ENCODE measurements around the gene HOXC4. TPM values are rescaled to one million over a fixed set of nuclear protein-coding genes. Genes with fewer than 3 reads are reported as not detected.
A peak's percentile ranks its signal among the peaks of the same experiment; 100 is the strongest.

Gene HOXC4
- total RNA-seq, 5 donors from 2014 or later (not counting 1 experiment from before 2014, with no cell fraction given) = 0.36 to 1.4 (median 0.61) TPM

DNA sequence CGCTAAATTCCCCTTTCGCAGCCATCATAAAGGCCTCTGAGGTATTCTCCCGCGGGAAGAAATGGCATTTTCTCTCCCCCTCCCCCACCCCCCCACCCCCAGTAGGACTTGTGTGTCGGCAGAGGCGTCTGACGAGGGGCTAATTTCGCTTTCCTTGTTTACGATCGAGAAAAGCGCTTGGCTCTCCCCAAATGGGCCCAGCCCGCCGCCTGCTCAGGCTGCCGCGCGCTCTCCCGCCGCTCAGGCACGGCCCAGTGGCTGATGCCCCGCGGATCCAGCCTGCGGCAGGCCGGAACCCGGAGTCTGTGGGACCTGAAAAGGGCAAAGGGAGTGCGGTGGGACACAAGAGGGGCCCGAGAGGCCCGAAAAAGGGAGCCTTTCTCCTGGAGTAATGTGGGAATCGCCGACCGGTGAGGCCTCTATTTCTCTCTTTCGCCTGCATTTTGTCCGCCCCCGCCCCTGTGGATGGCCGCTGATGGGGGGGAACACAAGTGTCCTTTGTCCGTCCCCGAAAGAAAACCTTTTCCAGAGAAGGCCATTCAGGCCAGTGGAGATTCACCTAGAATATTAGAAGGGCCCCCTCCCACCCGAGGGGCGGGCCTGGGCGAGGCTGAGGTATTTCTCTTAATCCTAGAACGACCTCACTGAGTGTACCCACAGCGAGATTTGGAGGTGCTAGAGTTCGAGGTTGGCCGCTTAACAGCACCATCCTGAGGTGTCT, 34.4 kb upstream of the HOXC4 start:
- Histone ChIP-seq H3K4me3 (ENCODE audit: control insufficient read depth in 1 of 2, extremely low read depth in 1 of 2, low read length in 1 of 2) (no peak overlapping the region), H3K4me1 (ENCODE audit: control insufficient read depth in 1 of 2, extremely low read depth in 1 of 2, insufficient read depth in 2 of 2, low read length in 2 of 2) (peaks cover 5 to 40% of the 10 kb centered on the region in 2 experiments), H3K9me3 (no peaks in the 10 kb centered on the region), H3K27me3 (replicated peaks in 1 of 2; ENCODE audit: control insufficient read depth in 2 of 2, extremely low read depth in 1 of 2, insufficient read depth in 2 of 2, low read length in 1 of 2) (peaks cover 14 to 91% of the 10 kb centered on the region in 2 experiments), H3K27ac (ENCODE audit: low read length) (no peak overlapping the region), H3K36me3 (ENCODE audit: control insufficient read depth in 2 of 2, extremely low read depth in 1 of 2, insufficient read depth in 1 of 2, low read length in 1 of 2) (no peaks in the 10 kb centered on the region)
- ChIA-PET POLR2A (no interaction called here), CTCF (interaction anchor here in 1 of 2 donors (1.1 kb wide), 1 partner anchor 189 kb away, joined by 4 read pairs; no protein-coding TSS in a partner anchor)
- WGBS (ENCODE audit: insufficient coverage) = 61% methylated on average over 29 of the region's 43 CpGs
- Mint-ChIP-seq H3K4me3 (peak overlapping the region in 1 of 3 donors; percentile 5), H3K27me3 (peaks cover 57 to 85% of the 10 kb centered on the region in 2 donors), H3K4me1 (peaks cover 19 to 32% (median 25%) of the 10 kb centered on the region in 3 donors), H3K27ac (no peak overlapping the region), H3K36me3 (no peaks in the 10 kb centered on the region), H3K9me3 (no peaks in the 10 kb centered on the region)
- ATAC-seq (replicated peaks in 1 of 4) (no peak), DNase-seq (no peak)

- H3K4me3 ChIP-seq (ENCODE audit: control insufficient read depth in 1 of 2, extremely low read depth in 1 of 2, low read length in 1 of 2) = no peak overlapping the region
- Mint-ChIP-seq H3K9me3 (no peaks in the 10 kb centered on the region), H3K4me1 (peaks cover 12 to 27% (median 18%) of the 10 kb centered on the region in 3 donors), H3K4me3 (peak overlapping the region in 1 of 3 donors; percentile 5), H3K27me3 (peaks cover 58 to 82% of the 10 kb centered on the region in 2 donors), H3K27ac (no peak overlapping the region), H3K36me3 (no peaks in the 10 kb centered on the region)
- ChIA-PET POLR2A (no interaction called here), CTCF (interaction anchor here in 1 of 2 donors (1.1 kb wide), 1 partner anchor 188 kb away, joined by 4 read pairs; no protein-coding TSS in a partner anchor)
- ATAC-seq (replicated peaks in 1 of 4) (no peak), DNase-seq (no peak)
- WGBS (ENCODE audit: insufficient coverage) = 47% methylated on average over 3 of the region's 10 CpGs
- peaks cover 5 to 32% of the 10 kb centered on the region in 2 experiments for H3K4me1 ChIP-seq (ENCODE audit: control insufficient read depth in 1 of 2, extremely low read depth in 1 of 2, insufficient read depth in 2 of 2, low read length in 2 of 2)
- no peaks in the 10 kb centered on the region for H3K9me3 ChIP-seq
- H3K27ac ChIP-seq (ENCODE audit: low read length) = no peak overlapping the region
- H3K36me3 ChIP-seq (ENCODE audit: control insufficient read depth in 2 of 2, extremely low read depth in 1 of 2, insufficient read depth in 1 of 2, low read length in 1 of 2) = no peaks in the 10 kb centered on the region
- peaks cover 16 to 91% of the 10 kb centered on the region in 2 experiments for H3K27me3 ChIP-seq (replicated peaks in 1 of 2; ENCODE audit: control insufficient read depth in 2 of 2, extremely low read depth in 1 of 2, insufficient read depth in 2 of 2, low read length in 1 of 2)
Measured at GRCh38 chr12:54019924-54020590, 33.6 kb upstream of the HOXC4 start.

- Mint-ChIP-seq H3K36me3 (no peaks in the 10 kb centered on the region), H3K4me3 (no peak overlapping the region), H3K27ac (no peak overlapping the region), H3K9me3 (no peaks in the 10 kb centered on the region), H3K4me1 (peaks cover 12 to 24% (median 16%) of the 10 kb centered on the region in 3 donors), H3K27me3 (peaks cover 57 to 81% of the 10 kb centered on the region in 2 donors)
- H3K4me3 ChIP-seq (ENCODE audit: control insufficient read depth in 1 of 2, extremely low read depth in 1 of 2, low read length in 1 of 2) = no peak overlapping the region
- ChIA-PET CTCF (no interaction called here), POLR2A (no interaction called here)
- WGBS (ENCODE audit: insufficient coverage) = 72% methylated on average over 16 of the region's 23 CpGs
- H3K27me3 ChIP-seq (replicated peaks in 1 of 2; ENCODE audit: control insufficient read depth in 2 of 2, extremely low read depth in 1 of 2, insufficient read depth in 2 of 2, low read length in 1 of 2) = peaks cover 14 to 87% of the 10 kb centered on the region in 2 experiments
- peaks cover 5 to 29% of the 10 kb centered on the region in 2 experiments for H3K4me1 ChIP-seq (ENCODE audit: control insufficient read depth in 1 of 2, extremely low read depth in 1 of 2, insufficient read depth in 2 of 2, low read length in 2 of 2)
- ATAC-seq (replicated peaks in 1 of 4) = no peak
- no peak overlapping the region for H3K27ac ChIP-seq (ENCODE audit: low read length)
- H3K9me3 ChIP-seq = no peaks in the 10 kb centered on the region
- DNase-seq = no peak
- no peaks in the 10 kb centered on the region for H3K36me3 ChIP-seq (ENCODE audit: control insufficient read depth in 2 of 2, extremely low read depth in 1 of 2, insufficient read depth in 1 of 2, low read length in 1 of 2)
Measured at GRCh38 chr12:54020591-54021405, 32.8 kb upstream of the HOXC4 start.

GRCh38 chr12:54021432-54022013, 32.1 kb upstream of the HOXC4 start:
- no peak overlapping the region for H3K27ac ChIP-seq (ENCODE audit: low read length)
- Mint-ChIP-seq H3K27ac (no peak overlapping the region), H3K4me3 (no peak overlapping the region), H3K4me1 (peaks cover 13 to 25% (median 16%) of the 10 kb centered on the region in 3 donors), H3K9me3 (no peaks in the 10 kb centered on the region), H3K36me3 (no peaks in the 10 kb centered on the region), H3K27me3 (peaks cover 62 to 82% of the 10 kb centered on the region in 2 donors)
- H3K4me1 ChIP-seq (ENCODE audit: control insufficient read depth in 1 of 2, extremely low read depth in 1 of 2, insufficient read depth in 2 of 2, low read length in 2 of 2) = peaks cover 5 to 25% of the 10 kb centered on the region in 2 experiments
- no peaks in the 10 kb centered on the region for H3K36me3 ChIP-seq (ENCODE audit: control insufficient read depth in 2 of 2, extremely low read depth in 1 of 2, insufficient read depth in 1 of 2, low read length in 1 of 2)
- ChIA-PET CTCF (interaction anchor here (0.5 to 0.6 kb wide), 2 partner anchors 13 to 188 kb away, joined by 5 to 6 read pairs; partner anchors contain the start of gene HOXC8 (in 1 of the 2)), POLR2A (no interaction called here)
- DNase-seq (no peak), ATAC-seq (replicated peaks in 1 of 4) (no peak)
- H3K9me3 ChIP-seq = no peaks in the 10 kb centered on the region
- peaks cover 17 to 85% of the 10 kb centered on the region in 2 experiments for H3K27me3 ChIP-seq (replicated peaks in 1 of 2; ENCODE audit: control insufficient read depth in 2 of 2, extremely low read depth in 1 of 2, insufficient read depth in 2 of 2, low read length in 1 of 2)
- H3K4me3 ChIP-seq (ENCODE audit: control insufficient read depth in 1 of 2, extremely low read depth in 1 of 2, low read length in 1 of 2) = no peak overlapping the region
- 45% methylated on average over 5 of the region's 16 CpGs for WGBS (ENCODE audit: insufficient coverage)

DNA sequence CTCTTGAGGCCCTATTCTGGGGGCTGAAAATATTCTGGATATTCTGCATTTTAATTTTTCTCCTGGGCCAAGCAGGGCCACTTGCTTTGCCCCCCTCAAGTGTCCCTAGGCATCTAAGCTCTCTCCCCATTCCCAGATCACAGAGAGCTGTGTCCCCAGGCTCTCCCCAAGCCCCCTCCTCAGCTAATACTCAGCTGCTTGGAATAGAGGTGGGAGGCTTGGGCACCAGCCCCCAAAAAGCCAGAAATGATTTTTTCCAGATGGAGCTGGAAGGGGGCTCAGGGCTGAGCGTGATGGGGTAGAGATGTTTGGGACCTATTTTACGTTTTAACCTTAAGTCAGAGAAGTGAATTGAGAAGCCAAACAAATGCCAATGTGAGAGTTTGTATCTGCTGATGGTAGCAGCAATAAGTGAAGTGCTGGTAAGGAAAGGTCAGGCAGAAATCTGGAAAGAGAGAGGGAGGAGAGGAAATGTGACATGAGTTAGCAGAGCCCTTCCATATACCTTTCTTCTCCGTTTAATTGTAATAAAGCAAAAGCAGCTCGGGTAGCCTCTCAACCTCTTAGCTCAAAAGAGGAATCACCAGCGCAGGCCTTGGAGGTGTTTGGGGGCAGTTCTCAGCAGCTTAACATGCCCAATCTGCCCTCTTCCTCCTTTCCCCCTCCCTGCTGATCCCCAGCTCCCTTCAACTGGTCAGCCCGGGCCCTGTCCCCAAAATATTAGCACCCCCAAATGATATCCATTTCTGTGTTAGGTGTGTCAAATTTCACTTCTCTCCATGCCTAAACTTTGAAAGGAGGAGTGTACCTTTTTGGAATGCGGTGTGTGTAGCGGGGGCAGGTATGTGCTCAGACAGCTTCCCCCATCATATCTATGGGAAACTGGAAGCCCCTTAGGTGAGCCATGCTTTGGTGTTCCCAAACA, 30.4 kb upstream of the HOXC4 start:
- no peak for DNase-seq
- no peak overlapping the region for H3K4me3 ChIP-seq (ENCODE audit: control insufficient read depth in 1 of 2, extremely low read depth in 1 of 2, low read length in 1 of 2)
- H3K27me3 ChIP-seq (replicated peaks in 1 of 2; ENCODE audit: control insufficient read depth in 2 of 2, extremely low read depth in 1 of 2, insufficient read depth in 2 of 2, low read length in 1 of 2) = peaks cover 21 to 84% of the 10 kb centered on the region in 2 experiments
- ChIA-PET CTCF (interaction anchor here in 1 of 2 donors (0.9 to 1.4 kb wide), 5 partner anchors 13 to 192 kb away, joined by 3 to 5 read pairs (median 4); partner anchors contain the start of gene HOXC8), POLR2A (no interaction called here)
- H3K27ac ChIP-seq (ENCODE audit: low read length) = no peak overlapping the region
- no peaks in the 10 kb centered on the region for H3K36me3 ChIP-seq (ENCODE audit: control insufficient read depth in 2 of 2, extremely low read depth in 1 of 2, insufficient read depth in 1 of 2, low read length in 1 of 2)
- no peaks in the 10 kb centered on the region for H3K9me3 ChIP-seq
- Mint-ChIP-seq H3K4me3 (no peak overlapping the region), H3K27me3 (peaks cover 68 to 87% of the 10 kb centered on the region in 2 donors), H3K4me1 (peaks cover 8 to 23% (median 11%) of the 10 kb centered on the region in 3 donors), H3K36me3 (no peaks in the 10 kb centered on the region), H3K9me3 (no peaks in the 10 kb centered on the region), H3K27ac (peak overlapping the region in 1 of 2 donors; percentile 13)
- no peak for ATAC-seq (replicated peaks in 1 of 4)
- peaks cover 3 to 15% of the 10 kb centered on the region in 2 experiments for H3K4me1 ChIP-seq (ENCODE audit: control insufficient read depth in 1 of 2, extremely low read depth in 1 of 2, insufficient read depth in 2 of 2, low read length in 2 of 2)
- WGBS (ENCODE audit: insufficient coverage) = 46% methylated on average over 3 of the region's 8 CpGs

Measured in T-cell (primary cell).